GM10248 (cell line): ENCODE measurements around the gene PCNX2.
A peak's percentile ranks its signal among the peaks of the same experiment; 100 is the strongest.

Experiments used
- CTCF ChIA-PET: fragments of 300-600 bp; sonication (Branson Sonifier 250); formaldehyde crosslinking; extraction: SDS; loops from one replicate; lab custom pipeline; 2021; ENCODE audit warnings: antibody characterized with exemption; lab: Yijun Ruan, JAX
- POLR2A ChIA-PET: fragments of 350-650 bp; sonication (Branson Sonifier 250); formaldehyde crosslinking; extraction: SDS; loops from one replicate; lab custom pipeline; 2020; ENCODE audit warnings: antibody characterized with exemption; lab: Yijun Ruan, JAX
- DNase-seq: peaks from one replicate; pipeline ENCODE4 v3.0.0; 2012; ENCODE audit errors: extremely low spot score
- TF ChIP-seq, protein P1 (sequence below): IDR thresholded peaks from 2 replicates; pipeline ENCODE4 v1.5.1; 2012; ENCODE audit warnings: mild to moderate bottlenecking, low read depth; ENCODE audit errors: extremely low read depth, missing control alignments, control extremely low read depth

PCNX2 gene

DNA sequence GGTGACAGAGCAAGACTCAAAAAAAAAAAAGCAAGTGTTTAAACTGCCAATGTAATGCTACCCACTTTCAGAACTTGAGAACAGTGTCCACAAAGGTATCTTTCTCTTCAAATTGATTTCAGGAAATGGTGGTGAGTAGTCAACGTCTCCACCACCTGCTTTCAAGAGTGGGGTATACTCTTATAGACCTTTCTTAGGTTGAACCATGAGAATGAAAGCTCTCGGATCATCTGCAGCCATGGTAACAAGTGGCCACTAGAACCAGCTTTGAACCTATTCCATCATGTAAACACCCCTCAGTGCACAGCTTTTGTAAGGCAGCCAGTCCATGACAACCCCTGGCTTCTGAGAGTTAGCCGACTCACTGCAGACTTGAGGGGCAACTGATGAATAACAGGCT is 237.7 kb downstream of the PCNX2 start:
- ChIA-PET POLR2A (no interaction called here), CTCF (no interaction called here)

DNA sequence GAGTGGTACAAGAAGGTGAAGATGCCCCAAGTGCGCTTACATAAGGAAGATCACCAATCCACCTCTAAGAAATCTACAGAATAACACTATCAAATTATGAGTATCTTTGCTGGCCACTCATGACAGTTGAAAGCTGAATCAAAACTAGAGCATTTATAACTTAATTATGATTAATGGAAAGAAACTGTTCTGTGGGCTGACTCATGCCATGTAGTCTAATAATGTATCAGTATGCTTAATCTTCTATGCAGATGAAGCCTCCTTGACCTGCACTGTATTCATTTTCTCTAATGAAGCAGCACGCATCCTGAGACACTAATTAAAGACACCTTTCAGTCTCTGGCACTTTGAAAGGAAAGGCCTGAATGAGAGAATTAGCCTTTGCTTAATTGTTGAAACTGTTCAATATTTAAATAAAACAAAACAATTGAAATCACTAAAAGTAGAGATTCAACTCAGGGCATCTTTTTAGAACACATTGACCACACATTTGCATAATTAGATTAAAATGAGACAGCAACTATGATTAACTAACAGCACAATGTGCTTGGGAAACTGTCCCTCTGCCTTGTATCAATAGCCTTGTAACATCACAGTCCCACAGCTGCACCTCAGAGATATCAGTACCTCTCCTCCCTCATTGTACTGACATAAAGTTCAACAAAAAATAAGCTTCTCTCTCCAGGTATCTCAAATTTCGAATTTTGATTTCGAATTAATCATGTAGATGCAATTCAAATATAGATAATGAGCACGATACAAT is 239.5 kb downstream of the PCNX2 start:
- no peak for DNase-seq
- TF ChIP-seq, protein P1, sequence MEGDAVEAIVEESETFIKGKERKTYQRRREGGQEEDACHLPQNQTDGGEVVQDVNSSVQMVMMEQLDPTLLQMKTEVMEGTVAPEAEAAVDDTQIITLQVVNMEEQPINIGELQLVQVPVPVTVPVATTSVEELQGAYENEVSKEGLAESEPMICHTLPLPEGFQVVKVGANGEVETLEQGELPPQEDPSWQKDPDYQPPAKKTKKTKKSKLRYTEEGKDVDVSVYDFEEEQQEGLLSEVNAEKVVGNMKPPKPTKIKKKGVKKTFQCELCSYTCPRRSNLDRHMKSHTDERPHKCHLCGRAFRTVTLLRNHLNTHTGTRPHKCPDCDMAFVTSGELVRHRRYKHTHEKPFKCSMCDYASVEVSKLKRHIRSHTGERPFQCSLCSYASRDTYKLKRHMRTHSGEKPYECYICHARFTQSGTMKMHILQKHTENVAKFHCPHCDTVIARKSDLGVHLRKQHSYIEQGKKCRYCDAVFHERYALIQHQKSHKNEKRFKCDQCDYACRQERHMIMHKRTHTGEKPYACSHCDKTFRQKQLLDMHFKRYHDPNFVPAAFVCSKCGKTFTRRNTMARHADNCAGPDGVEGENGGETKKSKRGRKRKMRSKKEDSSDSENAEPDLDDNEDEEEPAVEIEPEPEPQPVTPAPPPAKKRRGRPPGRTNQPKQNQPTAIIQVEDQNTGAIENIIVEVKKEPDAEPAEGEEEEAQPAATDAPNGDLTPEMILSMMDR: no peak
- ChIA-PET POLR2A (no interaction called here), CTCF (no interaction called here)

More for the DNA sequence above, 237.7 kb downstream of the PCNX2 start:
- DNase-seq: no peak
- TF ChIP-seq, protein P1: no peak

DNA sequence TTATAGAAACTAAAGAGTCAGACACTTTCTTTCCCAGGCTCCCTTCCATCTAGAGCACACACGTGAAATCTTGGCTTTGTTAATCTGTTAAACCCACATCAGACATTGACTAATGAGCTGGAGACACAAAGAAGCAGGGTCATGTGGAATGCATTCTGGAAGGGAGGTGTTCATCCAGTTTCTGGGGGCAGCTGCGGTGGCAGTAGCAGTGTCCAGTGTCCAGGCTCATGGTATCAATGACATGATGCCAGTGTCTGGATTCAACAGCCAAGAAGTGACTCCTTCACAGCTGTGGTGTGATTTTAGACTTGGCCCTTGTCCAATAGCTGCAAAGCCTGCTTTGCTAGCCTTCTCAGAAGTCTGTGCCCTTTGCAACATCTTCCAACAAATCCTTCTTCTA is 249.9 kb downstream of the PCNX2 start:
- no peak for DNase-seq
- TF ChIP-seq, protein P1: no peak
- ChIA-PET CTCF (no interaction called here), POLR2A (no interaction called here)

DNA sequence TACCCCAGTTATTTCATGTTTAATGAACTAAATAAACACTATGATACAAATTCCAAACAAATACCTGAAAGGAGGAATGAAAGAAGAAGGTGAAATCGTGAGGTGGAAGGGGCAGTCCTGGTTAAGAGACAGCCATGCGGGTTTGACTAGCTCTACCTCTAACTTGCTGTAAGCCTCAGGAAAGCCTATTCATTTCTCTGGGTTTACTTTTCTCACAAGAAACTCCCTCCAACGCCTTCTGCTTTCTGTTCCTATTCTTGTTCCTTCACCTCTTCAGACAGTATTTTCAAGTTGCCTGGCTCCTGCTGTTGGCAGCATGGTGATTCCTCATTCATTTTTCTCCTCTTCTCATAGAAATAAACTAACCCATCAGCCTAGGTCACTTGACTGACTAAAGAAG is 252.7 kb downstream of the PCNX2 start:
- ChIA-PET POLR2A (no interaction called here), CTCF (interaction anchor here (0.7 kb wide), 1 partner anchor 19 kb away, joined by 4 read pairs; no protein-coding TSS in a partner anchor)
- TF ChIP-seq, protein P1: no peak
- DNase-seq: peak; percentile 18

DNA sequence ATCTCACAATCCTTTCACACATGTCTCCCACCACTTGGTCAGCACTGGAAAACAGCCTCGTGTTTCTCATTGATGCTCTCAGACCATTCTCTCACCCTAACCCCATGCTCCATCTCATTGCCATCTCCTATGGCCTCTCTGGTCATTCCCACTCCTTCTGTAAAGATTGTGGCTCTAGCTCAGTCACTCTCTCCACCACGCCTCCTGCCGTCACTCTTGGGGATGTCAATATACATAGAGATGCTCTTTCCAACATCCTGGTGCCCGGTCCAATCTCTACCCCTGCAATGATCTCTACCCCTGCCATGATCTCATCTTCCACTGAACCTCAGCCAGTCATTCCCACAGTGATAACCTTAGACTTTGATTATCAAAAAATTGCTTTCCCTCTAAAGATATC is 255.0 kb downstream of the PCNX2 start:
- ChIA-PET CTCF (interaction anchor here (1.0 kb wide), 1 partner anchor 50 kb away, joined by 4 read pairs; no protein-coding TSS in a partner anchor), POLR2A (no interaction called here)
- DNase-seq: no peak
- TF ChIP-seq, protein P1: no peak

DNA sequence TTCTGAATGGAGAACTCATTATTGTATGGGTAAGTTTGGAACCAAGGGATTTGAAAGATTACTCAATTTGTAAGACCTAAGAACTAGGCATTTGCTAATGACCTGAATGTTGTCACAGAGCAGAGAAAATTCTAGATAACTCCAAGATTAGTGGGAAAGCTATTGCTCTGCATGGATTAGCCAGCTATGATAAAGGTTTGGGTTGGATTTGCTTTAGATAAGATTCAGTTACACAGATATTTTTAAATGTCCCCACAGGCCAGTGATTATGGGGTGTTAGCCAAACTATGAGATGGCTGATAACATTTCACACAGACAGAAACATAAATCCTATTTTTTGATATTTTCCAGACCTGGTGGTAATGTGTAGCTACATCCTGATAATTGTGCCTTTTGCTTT is 256.9 kb downstream of the PCNX2 start:
- ChIA-PET POLR2A (no interaction called here), CTCF (no interaction called here)
- DNase-seq: no peak
- TF ChIP-seq, protein P1: no peak
